Tibial nerve (tissue), 3 donors: ENCODE data around the gene SH3TC2.

Experiments used
- POLR2A ChIP-seq, 2 donors: fragments of 450-650 bp; IDR thresholded peaks; one replicate each; pipeline ENCODE4 v1.6.1; 2017; ENCODE audit warnings: antibody characterized with exemption in 2 of 2, mild to moderate bottlenecking in 2 of 2, moderate library complexity in 2 of 2
- TF ChIP-seq, protein P1 (sequence below), 5 experiments: fragments of 200-600 bp in 3 of 5; fragments of 450-650 bp in 2 of 5; sonication (generic) in 3 of 5; IDR thresholded peaks; one replicate each; pipeline ENCODE4 v1.5.1; 2016 to 2019; ENCODE audit warnings: antibody characterized with exemption in 5 of 5, mild to moderate bottlenecking in 3 of 5, moderate library complexity in 2 of 5

DNA sequence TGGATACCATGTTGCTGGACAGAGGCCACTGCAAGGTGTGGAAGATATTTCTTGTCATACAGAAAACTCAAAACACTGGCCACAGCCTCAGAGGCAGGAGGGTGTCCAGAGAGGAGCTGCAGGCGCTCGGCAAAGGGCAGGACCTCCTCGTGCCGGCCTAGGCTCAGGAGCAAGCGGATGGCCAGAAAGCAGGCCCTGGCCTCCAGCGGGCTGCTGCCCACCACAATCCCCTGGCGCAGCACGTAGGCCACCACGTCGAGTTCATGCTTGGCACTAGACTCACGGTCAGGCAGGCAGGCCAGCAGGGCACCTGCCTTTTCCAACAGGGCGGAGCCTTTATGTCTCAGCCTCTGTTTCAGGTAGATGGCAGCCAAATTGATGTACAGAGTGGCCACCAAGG, 35.2 kb downstream of the SH3TC2 start:
- TF ChIP-seq, protein P1, sequence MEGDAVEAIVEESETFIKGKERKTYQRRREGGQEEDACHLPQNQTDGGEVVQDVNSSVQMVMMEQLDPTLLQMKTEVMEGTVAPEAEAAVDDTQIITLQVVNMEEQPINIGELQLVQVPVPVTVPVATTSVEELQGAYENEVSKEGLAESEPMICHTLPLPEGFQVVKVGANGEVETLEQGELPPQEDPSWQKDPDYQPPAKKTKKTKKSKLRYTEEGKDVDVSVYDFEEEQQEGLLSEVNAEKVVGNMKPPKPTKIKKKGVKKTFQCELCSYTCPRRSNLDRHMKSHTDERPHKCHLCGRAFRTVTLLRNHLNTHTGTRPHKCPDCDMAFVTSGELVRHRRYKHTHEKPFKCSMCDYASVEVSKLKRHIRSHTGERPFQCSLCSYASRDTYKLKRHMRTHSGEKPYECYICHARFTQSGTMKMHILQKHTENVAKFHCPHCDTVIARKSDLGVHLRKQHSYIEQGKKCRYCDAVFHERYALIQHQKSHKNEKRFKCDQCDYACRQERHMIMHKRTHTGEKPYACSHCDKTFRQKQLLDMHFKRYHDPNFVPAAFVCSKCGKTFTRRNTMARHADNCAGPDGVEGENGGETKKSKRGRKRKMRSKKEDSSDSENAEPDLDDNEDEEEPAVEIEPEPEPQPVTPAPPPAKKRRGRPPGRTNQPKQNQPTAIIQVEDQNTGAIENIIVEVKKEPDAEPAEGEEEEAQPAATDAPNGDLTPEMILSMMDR (IDR thresholded peaks at IDR 0.05), result no peak
- no peak for TF ChIP-seq POLR2A (IDR thresholded peaks at IDR 0.05)
